ENCODE results near the gene ARHGEF12.

The ARHGEF12 gene

DNA sequence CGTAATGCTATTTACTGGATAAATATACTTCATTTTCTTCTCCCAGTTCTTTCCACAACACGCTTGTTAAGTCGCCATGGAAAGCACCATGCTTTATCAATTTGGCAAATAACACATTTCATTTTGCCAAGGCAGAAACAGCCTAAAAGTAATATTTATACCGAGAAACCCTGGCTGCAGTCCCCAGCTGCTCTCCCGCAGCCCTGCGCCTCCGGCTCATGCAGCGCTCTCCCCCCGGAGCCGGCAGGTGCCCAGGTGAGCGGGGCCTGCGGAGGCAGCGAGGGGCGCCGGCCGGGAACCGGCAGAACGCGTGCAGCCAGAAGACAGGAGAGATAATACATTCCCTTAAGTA, 681 bp upstream of the ARHGEF12 start:
- H3K4me1 ChIP-seq (ENCODE audit: low read length), result peaks cover 15% of the 10 kb centered on the region
- H3K9me3 ChIP-seq (ENCODE audit: insufficient read depth, low read length), result no peaks in the 10 kb centered on the region
- H3K4me2 ChIP-seq (ENCODE audit: low read length), result peak overlapping the region; percentile 94
- TF ChIP-seq, protein P1, sequence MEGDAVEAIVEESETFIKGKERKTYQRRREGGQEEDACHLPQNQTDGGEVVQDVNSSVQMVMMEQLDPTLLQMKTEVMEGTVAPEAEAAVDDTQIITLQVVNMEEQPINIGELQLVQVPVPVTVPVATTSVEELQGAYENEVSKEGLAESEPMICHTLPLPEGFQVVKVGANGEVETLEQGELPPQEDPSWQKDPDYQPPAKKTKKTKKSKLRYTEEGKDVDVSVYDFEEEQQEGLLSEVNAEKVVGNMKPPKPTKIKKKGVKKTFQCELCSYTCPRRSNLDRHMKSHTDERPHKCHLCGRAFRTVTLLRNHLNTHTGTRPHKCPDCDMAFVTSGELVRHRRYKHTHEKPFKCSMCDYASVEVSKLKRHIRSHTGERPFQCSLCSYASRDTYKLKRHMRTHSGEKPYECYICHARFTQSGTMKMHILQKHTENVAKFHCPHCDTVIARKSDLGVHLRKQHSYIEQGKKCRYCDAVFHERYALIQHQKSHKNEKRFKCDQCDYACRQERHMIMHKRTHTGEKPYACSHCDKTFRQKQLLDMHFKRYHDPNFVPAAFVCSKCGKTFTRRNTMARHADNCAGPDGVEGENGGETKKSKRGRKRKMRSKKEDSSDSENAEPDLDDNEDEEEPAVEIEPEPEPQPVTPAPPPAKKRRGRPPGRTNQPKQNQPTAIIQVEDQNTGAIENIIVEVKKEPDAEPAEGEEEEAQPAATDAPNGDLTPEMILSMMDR (IDR thresholded peaks at IDR 0.05; ENCODE audit: low read depth, low read length), result no peak
- TF ChIP-seq EZH2phosphoT487 (IDR thresholded peaks at IDR 0.05; ENCODE audit: low read depth), result no peak
- peak overlapping the region; percentile 94 for H3K4me3 ChIP-seq (ENCODE audit: low read length)
- peaks cover 41% of the 10 kb centered on the region for H3K27me3 ChIP-seq (ENCODE audit: low read depth, low read length)
- H3K79me2 ChIP-seq (ENCODE audit: low read length), result peaks cover 25% of the 10 kb centered on the region
- H3K27ac ChIP-seq (ENCODE audit: low read length), result no peak overlapping the region
- peak overlapping the region; percentile 72 for H2AFZ ChIP-seq (ENCODE audit: low read depth, low read length)
- H4K20me1 ChIP-seq (ENCODE audit: insufficient read depth, low read length), result peaks cover 31% of the 10 kb centered on the region
- peak overlapping the region; percentile 91 for H3K9ac ChIP-seq (ENCODE audit: low read length)
- no peaks in the 10 kb centered on the region for H3K36me3 ChIP-seq (replicated peaks; ENCODE audit: low read depth, low read length)

DNA sequence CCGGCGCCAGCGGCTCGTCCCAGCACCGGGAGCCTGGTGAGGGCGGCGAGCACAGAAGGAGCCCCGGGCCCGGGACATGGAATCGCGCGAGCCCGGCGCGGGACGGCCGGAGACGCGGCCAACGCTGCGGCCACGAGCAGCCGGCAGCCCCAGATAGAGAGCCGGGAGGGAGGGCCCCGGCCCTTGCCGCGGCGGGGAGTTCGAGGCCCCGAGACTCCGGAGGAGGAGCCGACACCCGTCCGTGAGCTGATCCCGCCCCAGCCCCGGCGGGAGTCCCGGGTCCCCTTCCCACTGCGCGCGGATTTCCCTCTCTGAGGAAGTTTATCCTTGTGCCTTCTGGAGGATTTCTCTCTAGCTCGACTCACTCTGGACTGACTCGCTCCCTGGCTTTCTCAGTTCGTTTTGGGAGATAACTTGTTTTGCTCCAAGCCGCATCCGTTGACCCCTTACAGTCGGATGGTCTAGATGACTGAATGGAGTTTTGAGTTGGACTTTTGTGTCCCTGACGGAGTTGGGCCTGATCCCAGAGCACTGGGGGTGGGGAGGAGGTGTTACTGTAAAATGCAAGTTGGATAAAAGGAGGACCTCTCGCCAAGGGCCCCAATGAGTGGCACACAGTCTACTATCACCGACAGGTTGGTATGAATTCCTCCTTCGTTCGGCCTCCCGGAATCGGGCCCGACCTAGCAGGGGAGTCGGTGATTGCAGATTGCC, 585 bp downstream of the ARHGEF12 start:
- Histone ChIP-seq H3K4me2 (ENCODE audit: low read length) (peak overlapping the region; percentile 95), H3K79me2 (ENCODE audit: low read length) (peaks cover 34% of the 10 kb centered on the region), H3K9me3 (ENCODE audit: insufficient read depth, low read length) (no peaks in the 10 kb centered on the region), H4K20me1 (ENCODE audit: insufficient read depth, low read length) (peaks cover 42% of the 10 kb centered on the region), H3K4me1 (ENCODE audit: low read length) (peaks cover 15% of the 10 kb centered on the region), H3K27me3 (ENCODE audit: low read depth, low read length) (peaks cover 41% of the 10 kb centered on the region), H3K36me3 (replicated peaks; ENCODE audit: low read depth, low read length) (no peaks in the 10 kb centered on the region), H3K27ac (ENCODE audit: low read length) (peak overlapping the region; percentile 17; the same call in 1 of the 2 replicates), H2AFZ (ENCODE audit: low read depth, low read length) (peak overlapping the region; percentile 50; the same call in 1 of the 2 replicates), H3K4me3 (ENCODE audit: low read length) (peak overlapping the region; percentile 94), H3K9ac (ENCODE audit: low read length) (peak overlapping the region; percentile 91)
- TF ChIP-seq EZH2phosphoT487 (IDR thresholded peaks at IDR 0.05; ENCODE audit: low read depth), result no peak
- TF ChIP-seq, protein P1 (IDR thresholded peaks at IDR 0.05; ENCODE audit: low read depth, low read length), result no peak

DNA sequence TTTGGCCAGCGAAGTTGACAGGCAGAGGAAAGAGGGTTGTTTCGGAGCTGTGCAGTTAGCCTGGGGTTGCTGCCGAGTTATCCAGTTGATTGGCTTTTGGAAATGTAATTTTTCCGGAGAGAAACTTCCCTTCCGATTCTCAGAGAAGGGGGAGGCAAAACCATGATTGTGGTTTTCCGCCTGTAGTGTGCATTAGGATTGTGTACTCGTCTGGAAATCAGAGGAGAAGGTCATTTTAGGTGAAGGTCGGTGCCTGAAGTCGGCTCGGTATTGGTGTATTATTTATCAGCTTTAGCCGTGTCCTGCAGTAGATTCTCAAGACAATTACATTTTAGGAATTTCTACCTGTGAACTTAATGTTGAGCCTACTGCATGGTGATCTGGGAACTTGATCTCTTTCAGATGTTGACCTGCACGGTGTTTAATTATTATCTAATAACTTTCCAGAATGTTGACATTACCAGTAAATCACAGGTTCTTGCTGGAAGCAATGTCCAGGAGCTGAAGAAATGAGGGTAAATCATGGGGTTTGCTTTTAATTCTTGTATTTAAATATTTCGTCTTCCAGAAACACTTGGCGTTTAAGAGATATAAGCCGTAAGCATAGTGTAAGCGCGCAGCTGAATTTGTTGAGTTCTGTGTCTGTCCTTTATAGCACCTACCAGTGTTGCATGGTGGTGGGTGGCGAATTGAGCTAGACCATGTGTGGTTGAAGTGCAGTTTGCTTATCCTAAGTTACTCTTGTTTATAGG, 1.3 kb downstream of the ARHGEF12 start:
- Histone ChIP-seq H3K9ac (ENCODE audit: low read length) (peak overlapping the region; percentile 91), H4K20me1 (ENCODE audit: insufficient read depth, low read length) (peaks cover 49% of the 10 kb centered on the region), H3K79me2 (ENCODE audit: low read length) (peaks cover 41% of the 10 kb centered on the region), H3K27me3 (ENCODE audit: low read depth, low read length) (peaks cover 47% of the 10 kb centered on the region), H3K4me1 (ENCODE audit: low read length) (peaks cover 15% of the 10 kb centered on the region), H3K4me2 (ENCODE audit: low read length) (peak overlapping the region; percentile 95), H3K36me3 (replicated peaks; ENCODE audit: low read depth, low read length) (peaks cover 6% of the 10 kb centered on the region), H2AFZ (ENCODE audit: low read depth, low read length) (no peak overlapping the region), H3K9me3 (ENCODE audit: insufficient read depth, low read length) (peaks cover 6% of the 10 kb centered on the region; the same call in 1 of the 2 replicates), H3K27ac (ENCODE audit: low read length) (no peak overlapping the region), H3K4me3 (ENCODE audit: low read length) (peak overlapping the region; percentile 94)
- no peak for TF ChIP-seq EZH2phosphoT487 (IDR thresholded peaks at IDR 0.05; ENCODE audit: low read depth)
- TF ChIP-seq, protein P1 (IDR thresholded peaks at IDR 0.05; ENCODE audit: low read depth, low read length), result no peak

All from OCI-LY3 (cell line).